ENCODE data around the gene BCDIN3D.
"Not testable (repeated sequence)": the region's sequence is repeated elsewhere in the genome, so short reads cannot be mapped to it uniquely, and the experiment has no call there.

Gene BCDIN3D

GRCh38 chr12:49855890-49856289, 13.0 kb upstream of the BCDIN3D start:
- H3K36me3 ChIP-seq (ENCODE audit: control insufficient read depth in 4 of 4, insufficient read depth in 4 of 4, low read length in 3 of 4); DNase-seq; H3K27me3 ChIP-seq (replicated peaks in 2 of 5; ENCODE audit: control insufficient read depth in 4 of 5, insufficient read depth in 5 of 5, low read length in 4 of 5); H3K9me3 ChIP-seq (ENCODE audit: control extremely low read depth in 1 of 5, control insufficient read depth in 4 of 5, insufficient read depth in 2 of 5, low read depth in 1 of 5, low read length in 4 of 5); H3K27ac ChIP-seq (ENCODE audit: insufficient read depth in 1 of 2, low read depth in 1 of 2, low read length in 2 of 2, poor library complexity in 1 of 2, severe bottlenecking in 2 of 2); H3K4me3 ChIP-seq (ENCODE audit: control insufficient read depth in 1 of 7, extremely low read depth in 1 of 7, insufficient read depth in 4 of 7, low read depth in 2 of 7, low read length in 6 of 7); H3K4me1 ChIP-seq (ENCODE audit: control extremely low read depth in 1 of 4, control insufficient read depth in 4 of 4, insufficient read depth in 4 of 4, low read length in 3 of 4): not testable (repeated sequence)
- WGBS (ENCODE audit: insufficient coverage) = 90% methylated on average over 3 of the region's 4 CpGs
- POLR2A ChIA-PET = interaction anchor here (0.7 kb wide), 1 partner anchor 30 kb away, joined by 3 read pairs; no protein-coding TSS in a partner anchor
- CTCF ChIA-PET = interaction anchor here (4.8 kb wide), 1 partner anchor 11 kb away, joined by 21 read pairs; no protein-coding TSS in a partner anchor

- ChIA-PET POLR2A (interaction anchor here (0.7 kb wide), 1 partner anchor 29 kb away, joined by 3 read pairs; no protein-coding TSS in a partner anchor), CTCF (interaction anchor here (1.5 to 4.8 kb wide), 2 partner anchors 10 to 12 kb away, joined by 3 to 21 read pairs; no protein-coding TSS in a partner anchor)
- Histone ChIP-seq H3K9me3 (ENCODE audit: control extremely low read depth in 1 of 5, control insufficient read depth in 4 of 5, insufficient read depth in 2 of 5, low read depth in 1 of 5, low read length in 4 of 5) (no peaks in the 10 kb centered on the region), H3K27ac (ENCODE audit: insufficient read depth in 1 of 2, low read depth in 1 of 2, low read length in 2 of 2, poor library complexity in 1 of 2, severe bottlenecking in 2 of 2) (no peak overlapping the region), H3K4me1 (ENCODE audit: control extremely low read depth in 1 of 4, control insufficient read depth in 4 of 4, insufficient read depth in 4 of 4, low read length in 3 of 4) (no peaks in the 10 kb centered on the region), H3K27me3 (replicated peaks in 2 of 5; ENCODE audit: control insufficient read depth in 4 of 5, insufficient read depth in 5 of 5, low read length in 4 of 5) (peaks cover 0 to 3% (median 0%) of the 10 kb centered on the region in 5 experiments), H3K4me3 (ENCODE audit: control insufficient read depth in 1 of 7, extremely low read depth in 1 of 7, insufficient read depth in 4 of 7, low read depth in 2 of 7, low read length in 6 of 7) (no peak overlapping the region), H3K36me3 (ENCODE audit: control insufficient read depth in 4 of 4, insufficient read depth in 4 of 4, low read length in 3 of 4) (no peaks in the 10 kb centered on the region)
- DNase-seq = no peak
- 100% methylated on average over 3 of the region's 4 CpGs for WGBS (ENCODE audit: insufficient coverage)
Observed at GRCh38 chr12:49854976-49855375, 12.1 kb upstream of the BCDIN3D start.

GRCh38 chr12:49853671-49854070, 10.8 kb upstream of the BCDIN3D start:
- ChIA-PET CTCF (no interaction called here), POLR2A (no interaction called here)
- H3K27me3 ChIP-seq (replicated peaks in 2 of 5; ENCODE audit: control insufficient read depth in 4 of 5, insufficient read depth in 5 of 5, low read length in 4 of 5) = peaks cover 0 to 6% (median 4%) of the 10 kb centered on the region in 5 experiments

GRCh38 chr12:49847161-49847560, 4.3 kb upstream of the BCDIN3D start:
- no peaks in the 10 kb centered on the region for H3K9me3 ChIP-seq (ENCODE audit: control extremely low read depth in 1 of 5, control insufficient read depth in 4 of 5, insufficient read depth in 2 of 5, low read depth in 1 of 5, low read length in 4 of 5)
- POLR2A ChIA-PET = no interaction called here
- DNase-seq = no peak
- CTCF ChIA-PET = interaction anchor here (0.8 to 1.7 kb wide), 4 partner anchors 16 to 85 kb away, joined by 3 to 5 read pairs (median 4); no protein-coding TSS in a partner anchor
- peak overlapping the region in 1 of 7 experiments; percentile 33 for H3K4me3 ChIP-seq (ENCODE audit: control insufficient read depth in 1 of 7, extremely low read depth in 1 of 7, insufficient read depth in 4 of 7, low read depth in 2 of 7, low read length in 6 of 7)
- H3K36me3 ChIP-seq (ENCODE audit: control insufficient read depth in 4 of 4, insufficient read depth in 4 of 4, low read length in 3 of 4) = no peaks in the 10 kb centered on the region
- WGBS (ENCODE audit: insufficient coverage) = 42% methylated on average over 2 of the region's 2 CpGs
- peaks cover 4 to 13% (median 6%) of the 10 kb centered on the region in 5 experiments for H3K27me3 ChIP-seq (replicated peaks in 2 of 5; ENCODE audit: control insufficient read depth in 4 of 5, insufficient read depth in 5 of 5, low read length in 4 of 5)
- peaks cover 2 to 18% (median 15%) of the 10 kb centered on the region in 4 experiments for H3K4me1 ChIP-seq (ENCODE audit: control extremely low read depth in 1 of 4, control insufficient read depth in 4 of 4, insufficient read depth in 4 of 4, low read length in 3 of 4)
- H3K27ac ChIP-seq (ENCODE audit: insufficient read depth in 1 of 2, low read depth in 1 of 2, low read length in 2 of 2, poor library complexity in 1 of 2, severe bottlenecking in 2 of 2) = no peak overlapping the region

More at GRCh38 chr12:49853671-49854070, 10.8 kb upstream of the BCDIN3D start:
- H3K36me3 ChIP-seq (ENCODE audit: control insufficient read depth in 4 of 4, insufficient read depth in 4 of 4, low read length in 3 of 4) = no peaks in the 10 kb centered on the region
- WGBS (ENCODE audit: insufficient coverage) = 92% methylated on average over 2 of the region's 2 CpGs
- no peak for DNase-seq
- H3K9me3 ChIP-seq (ENCODE audit: control extremely low read depth in 1 of 5, control insufficient read depth in 4 of 5, insufficient read depth in 2 of 5, low read depth in 1 of 5, low read length in 4 of 5) = no peaks in the 10 kb centered on the region
- H3K27ac ChIP-seq (ENCODE audit: insufficient read depth in 1 of 2, low read depth in 1 of 2, low read length in 2 of 2, poor library complexity in 1 of 2, severe bottlenecking in 2 of 2) = no peak overlapping the region
- no peak overlapping the region for H3K4me3 ChIP-seq (ENCODE audit: control insufficient read depth in 1 of 7, extremely low read depth in 1 of 7, insufficient read depth in 4 of 7, low read depth in 2 of 7, low read length in 6 of 7)
- H3K4me1 ChIP-seq (ENCODE audit: control extremely low read depth in 1 of 4, control insufficient read depth in 4 of 4, insufficient read depth in 4 of 4, low read length in 3 of 4) = no peaks in the 10 kb centered on the region

GRCh38 chr12:49846032-49846431, 3.1 kb upstream of the BCDIN3D start:
- no peaks in the 10 kb centered on the region for H3K36me3 ChIP-seq (ENCODE audit: control insufficient read depth in 4 of 4, insufficient read depth in 4 of 4, low read length in 3 of 4)
- ChIA-PET POLR2A (no interaction called here), CTCF (interaction anchor here (1.5 kb wide), 1 partner anchor 9 kb away, joined by 3 read pairs; no protein-coding TSS in a partner anchor)
- H3K4me3 ChIP-seq (ENCODE audit: control insufficient read depth in 1 of 7, extremely low read depth in 1 of 7, insufficient read depth in 4 of 7, low read depth in 2 of 7, low read length in 6 of 7) = no peak overlapping the region
- no peak for DNase-seq
- peaks cover 4 to 13% (median 6%) of the 10 kb centered on the region in 5 experiments for H3K27me3 ChIP-seq (replicated peaks in 2 of 5; ENCODE audit: control insufficient read depth in 4 of 5, insufficient read depth in 5 of 5, low read length in 4 of 5)
- WGBS (ENCODE audit: insufficient coverage) = no CpG with 5 or more reads among the region's 2 CpGs
- H3K4me1 ChIP-seq (ENCODE audit: control extremely low read depth in 1 of 4, control insufficient read depth in 4 of 4, insufficient read depth in 4 of 4, low read length in 3 of 4) = peaks cover 7 to 28% (median 22%) of the 10 kb centered on the region in 4 experiments
- H3K27ac ChIP-seq (ENCODE audit: insufficient read depth in 1 of 2, low read depth in 1 of 2, low read length in 2 of 2, poor library complexity in 1 of 2, severe bottlenecking in 2 of 2) = no peak overlapping the region
- H3K9me3 ChIP-seq (ENCODE audit: control extremely low read depth in 1 of 5, control insufficient read depth in 4 of 5, insufficient read depth in 2 of 5, low read depth in 1 of 5, low read length in 4 of 5) = no peaks in the 10 kb centered on the region

GRCh38 chr12:49843876-49844437, 1.1 kb upstream of the BCDIN3D start:
- WGBS (ENCODE audit: insufficient coverage) = 100% methylated on average over 1 of the region's 4 CpGs
- Histone ChIP-seq H3K4me1 (ENCODE audit: control extremely low read depth in 1 of 4, control insufficient read depth in 4 of 4, insufficient read depth in 4 of 4, low read length in 3 of 4) (peaks cover 7 to 40% (median 22%) of the 10 kb centered on the region in 4 experiments), H3K27me3 (replicated peaks in 2 of 5; ENCODE audit: control insufficient read depth in 4 of 5, insufficient read depth in 5 of 5, low read length in 4 of 5) (peaks cover 0 to 10% (median 4%) of the 10 kb centered on the region in 5 experiments), H3K27ac (ENCODE audit: insufficient read depth in 1 of 2, low read depth in 1 of 2, low read length in 2 of 2, poor library complexity in 1 of 2, severe bottlenecking in 2 of 2) (no peak overlapping the region), H3K9me3 (ENCODE audit: control extremely low read depth in 1 of 5, control insufficient read depth in 4 of 5, insufficient read depth in 2 of 5, low read depth in 1 of 5, low read length in 4 of 5) (no peaks in the 10 kb centered on the region), H3K4me3 (ENCODE audit: control insufficient read depth in 1 of 7, extremely low read depth in 1 of 7, insufficient read depth in 4 of 7, low read depth in 2 of 7, low read length in 6 of 7) (no peak overlapping the region), H3K36me3 (ENCODE audit: control insufficient read depth in 4 of 4, insufficient read depth in 4 of 4, low read length in 3 of 4) (no peaks in the 10 kb centered on the region)
- POLR2A ChIA-PET = no interaction called here
- no peak for DNase-seq
- CTCF ChIA-PET = interaction anchor here (0.6 to 1.0 kb wide), 3 partner anchors 12 to 240 kb away, joined by 3 read pairs; no protein-coding TSS in a partner anchor

- H3K27ac ChIP-seq (ENCODE audit: insufficient read depth in 1 of 2, low read depth in 1 of 2, low read length in 2 of 2, poor library complexity in 1 of 2, severe bottlenecking in 2 of 2) = peak overlapping the region in 1 of 2 experiments; percentile 86
- H3K9me3 ChIP-seq (ENCODE audit: control extremely low read depth in 1 of 5, control insufficient read depth in 4 of 5, insufficient read depth in 2 of 5, low read depth in 1 of 5, low read length in 4 of 5) = no peaks in the 10 kb centered on the region
- no peaks in the 10 kb centered on the region for H3K36me3 ChIP-seq (ENCODE audit: control insufficient read depth in 4 of 4, insufficient read depth in 4 of 4, low read length in 3 of 4)
- no peak for DNase-seq
- 97% methylated on average over 5 of the region's 7 CpGs for WGBS (ENCODE audit: insufficient coverage)
- POLR2A ChIA-PET = interaction anchor here (0.9 kb wide), 1 partner anchor 8 kb away, joined by 3 read pairs; no protein-coding TSS in a partner anchor
- H3K27me3 ChIP-seq (replicated peaks in 2 of 5; ENCODE audit: control insufficient read depth in 4 of 5, insufficient read depth in 5 of 5, low read length in 4 of 5) = peaks cover 0 to 6% (median 0%) of the 10 kb centered on the region in 5 experiments
- H3K4me3 ChIP-seq (ENCODE audit: control insufficient read depth in 1 of 7, extremely low read depth in 1 of 7, insufficient read depth in 4 of 7, low read depth in 2 of 7, low read length in 6 of 7) = peak overlapping the region in 6 of 7 experiments; percentile 62 to 90 (median 82)
- peaks cover 7 to 40% (median 22%) of the 10 kb centered on the region in 4 experiments for H3K4me1 ChIP-seq (ENCODE audit: control extremely low read depth in 1 of 4, control insufficient read depth in 4 of 4, insufficient read depth in 4 of 4, low read length in 3 of 4)
- CTCF ChIA-PET = interaction anchor here (1.0 to 8.7 kb wide), 3 partner anchors 12 to 81 kb away, joined by 3 to 96 read pairs (median 4); no protein-coding TSS in a partner anchor
Observed at GRCh38 chr12:49843411-49843810, 505 bp upstream of the BCDIN3D start.

Measured in common myeloid progenitor, CD34-positive (primary cell).